H9 (cell line): ENCODE data around the gene COL19A1. TPM values are rescaled to one million over a fixed set of nuclear protein-coding genes. Genes with fewer than 3 reads are reported as not detected.
A peak's percentile ranks its signal among the peaks of the same experiment; 100 is the strongest.

Experiments
- DNase-seq: peaks from one replicate; pipeline ENCODE4 v3.0.0-alpha.2; 2017
- H2AFZ ChIP-seq: one replicate; pipeline ENCODE4 v1.6.1; 2013; ENCODE audit warnings: mild to moderate bottlenecking, low read length, control low read depth, moderate library complexity
- H2AK5ac ChIP-seq: 2 replicates; pipeline ENCODE4 v1.6.1; 2013; ENCODE audit warnings: low read length, control low read depth, mixed read lengths; ENCODE audit not compliant: insufficient read length
- H2BK120ac ChIP-seq: one replicate; pipeline ENCODE4 v1.6.1; 2013; ENCODE audit warnings: low read depth, mild to moderate bottlenecking, low read length, control low read depth, inconsistent platforms; ENCODE audit not compliant: poor library complexity, severe bottlenecking
- H2BK12ac ChIP-seq: 2 replicates; pipeline ENCODE4 v1.6.1; 2013; ENCODE audit warnings: low read length, control low read depth, mixed read lengths, low read depth; ENCODE audit not compliant: insufficient read length
- H2BK15ac ChIP-seq: 2 replicates; pipeline ENCODE4 v1.6.1; 2013; ENCODE audit warnings: low read depth, low read length, control low read depth
- H2BK20ac ChIP-seq: one replicate; pipeline ENCODE4 v1.6.1; 2013; ENCODE audit warnings: low read depth, mild to moderate bottlenecking, low read length, control low read depth, inconsistent platforms; ENCODE audit not compliant: poor library complexity, severe bottlenecking
- H2BK5ac ChIP-seq: 2 replicates; pipeline ENCODE4 v1.6.1; 2013; ENCODE audit warnings: low read length, control low read depth, mixed read lengths; ENCODE audit not compliant: insufficient read length
- H3K14ac ChIP-seq: 2 replicates; pipeline ENCODE4 v1.6.1; 2013; ENCODE audit warnings: low read length, control low read depth; ENCODE audit not compliant: insufficient read depth
- H3K18ac ChIP-seq: 2 replicates; pipeline ENCODE4 v1.6.1; 2013; ENCODE audit warnings: low read depth, mild to moderate bottlenecking, mixed read lengths, low read length, control low read depth; ENCODE audit not compliant: insufficient read length
- H3K23ac ChIP-seq: 2 replicates; pipeline ENCODE4 v1.6.1; 2013; ENCODE audit warnings: low read length, control low read depth, mixed read lengths, low read depth; ENCODE audit not compliant: insufficient read length
- H3K23me2 ChIP-seq: 2 replicates; pipeline ENCODE4 v1.6.1; 2013; ENCODE audit warnings: low read depth, mild to moderate bottlenecking, mixed read lengths, low read length, control low read depth; ENCODE audit not compliant: insufficient read length, poor library complexity, severe bottlenecking
- H3K27ac ChIP-seq: 2 replicates; pipeline ENCODE4 v1.5.1; 2013; ENCODE audit warnings: low read length, control low read depth, mixed read lengths, low read depth; ENCODE audit not compliant: insufficient read length
- H3K27me3 ChIP-seq: 2 replicates; pipeline ENCODE4 v1.6.1; 2013; ENCODE audit warnings: low read length, control low read depth, inconsistent platforms; ENCODE audit not compliant: insufficient read depth
- H3K4ac ChIP-seq: 2 replicates; pipeline ENCODE4 v1.6.1; 2013; ENCODE audit warnings: low read depth, mild to moderate bottlenecking, control low read depth, inconsistent platforms, low read length, moderate library complexity
- H3K4me1 ChIP-seq: 2 replicates; pipeline ENCODE4 v1.6.1; 2013; ENCODE audit warnings: low read length, control low read depth, inconsistent platforms; ENCODE audit not compliant: insufficient read depth
- H3K4me2 ChIP-seq: 2 replicates; pipeline ENCODE4 v1.6.1; 2013; ENCODE audit warnings: low read length, control low read depth, mixed read lengths; ENCODE audit not compliant: insufficient read length, insufficient read depth
- H3K56ac ChIP-seq: 2 replicates; pipeline ENCODE4 v1.6.1; 2013; ENCODE audit warnings: low read depth, mild to moderate bottlenecking, mixed read lengths, low read length, control low read depth; ENCODE audit not compliant: insufficient read length
- H3K79me1 ChIP-seq: 2 replicates; pipeline ENCODE4 v1.6.1; 2013; ENCODE audit warnings: low read depth, mild to moderate bottlenecking, moderate library complexity, low read length, control low read depth, inconsistent platforms; ENCODE audit not compliant: insufficient read depth, poor library complexity, severe bottlenecking
- H3K79me2 ChIP-seq: 2 replicates; pipeline ENCODE4 v1.6.1; 2013; ENCODE audit warnings: low read length, control low read depth, inconsistent platforms; ENCODE audit not compliant: insufficient read depth
- H3K9ac ChIP-seq: 2 replicates; pipeline ENCODE4 v1.6.1; 2013; ENCODE audit warnings: low read length, control low read depth, mixed read lengths; ENCODE audit not compliant: insufficient read length; ENCODE audit errors: extremely low read depth
- H3K9me3 ChIP-seq: one replicate; pipeline ENCODE4 v1.6.1; 2013; ENCODE audit warnings: low read depth, low read length, inconsistent platforms; ENCODE audit not compliant: control insufficient read depth
- H3T11ph ChIP-seq: one replicate; pipeline ENCODE4 v1.6.1; 2013; ENCODE audit warnings: mild to moderate bottlenecking, low read length, control low read depth, inconsistent platforms
- H4K20me1 ChIP-seq: one replicate; pipeline ENCODE4 v1.6.1; 2013; ENCODE audit not compliant: control insufficient read depth, insufficient read length, insufficient read depth
- H4K5ac ChIP-seq: 2 replicates; pipeline ENCODE4 v1.6.1; 2013; ENCODE audit warnings: low read depth, mild to moderate bottlenecking, mixed read lengths, low read length, control low read depth; ENCODE audit not compliant: insufficient read length
- H4K8ac ChIP-seq: replicated peaks from 2 replicates; pipeline ENCODE4 v1.6.1; 2013; ENCODE audit warnings: low read length, control low read depth, mixed read lengths, low read depth; ENCODE audit not compliant: insufficient read length
- H4K91ac ChIP-seq: 2 replicates; pipeline ENCODE4 v1.6.1; 2013; ENCODE audit warnings: low read depth, mild to moderate bottlenecking, moderate library complexity, mixed read lengths, low read length, control low read depth; ENCODE audit not compliant: insufficient read length
- H3K27ac Mint-ChIP-seq, 3 experiments: 2 replicates in 2 of 3; 3 replicates in 1 of 3; pipeline ENCODE4 v1.8.0; 2020 to 2021; ENCODE audit warnings: mixed read lengths in 3 of 3, mild to moderate bottlenecking in 1 of 3, moderate library complexity in 1 of 3
- H3K27me3 Mint-ChIP-seq: 2 replicates; pipeline ENCODE4 v1.8.0; 2021; ENCODE audit warnings: low read depth, mild to moderate bottlenecking, moderate library complexity, mixed read lengths
- H3K36me3 Mint-ChIP-seq, 3 experiments: 2 replicates in 2 of 3; 3 replicates in 1 of 3; pipeline ENCODE4 v1.8.0; 2020 to 2021; ENCODE audit warnings: low read depth in 3 of 3, mixed read lengths in 3 of 3; ENCODE audit not compliant: insufficient read depth in 1 of 3
- H3K4me1 Mint-ChIP-seq, 2 experiments: 2 replicates each; pipeline ENCODE4 v1.8.0; 2020; ENCODE audit warnings: mixed read lengths in 2 of 2
- H3K4me3 Mint-ChIP-seq, 2 experiments: 2 replicates in 1 of 2; 3 replicates in 1 of 2; pipeline ENCODE4 v1.8.0; 2020 to 2021; ENCODE audit warnings: mild to moderate bottlenecking in 2 of 2, mixed read lengths in 2 of 2, moderate library complexity in 1 of 2
- H3K9me3 Mint-ChIP-seq, 2 experiments: 2 replicates in 1 of 2; 3 replicates in 1 of 2; pipeline ENCODE4 v1.8.0; 2020; ENCODE audit warnings: mild to moderate bottlenecking in 2 of 2, mixed read lengths in 2 of 2, moderate library complexity in 1 of 2
- WGBS: extraction: QIAGEN DNeasy Blood & Tissue Kit; methylation state at CpG from one replicate; pipeline ENCODE4 v1.1.7; 2013; ENCODE audit warnings: missing lambda C conversion rate, low lambda C conversion rate, mixed read lengths; ENCODE audit not compliant: insufficient read length; ENCODE audit errors: extremely low coverage; 5-methylcytosine and 5-hydroxymethylcytosine counted together
- total RNA-seq: library from RNA; stranded (reverse); gene quantifications from 2 replicates; pipeline ENCODE4 v1.2.1, GENCODE V29; 2021
- TF ChIP-seq, protein P1 (sequence below): fragments of 200-600 bp; sonication (generic); conservative IDR thresholded peaks from 3 replicates; pipeline ENCODE4 v1.8.0; 2021; ENCODE audit warnings: antibody characterized with exemption, mild to moderate bottlenecking

Gene COL19A1
- total RNA-seq, 1 experiment from 2014 or later = not detected

- DNase-seq = no peak
- no peak overlapping the region for H4K5ac ChIP-seq
- H3K9me3 ChIP-seq = no peaks in the 10 kb centered on the region
- no peaks in the 10 kb centered on the region for H3K9me3 Mint-ChIP-seq
- no peak overlapping the region for H4K8ac ChIP-seq
- H3K27me3 Mint-ChIP-seq = no peaks in the 10 kb centered on the region
- no peaks in the 10 kb centered on the region for H3K36me3 Mint-ChIP-seq
- H2BK15ac ChIP-seq = no peak overlapping the region
- no peak overlapping the region for H2AFZ ChIP-seq
- H3K18ac ChIP-seq = no peak overlapping the region
- H3K79me1 ChIP-seq = no peaks in the 10 kb centered on the region
- no peak overlapping the region for H3K14ac ChIP-seq
- no peak overlapping the region for H2BK120ac ChIP-seq
- no CpG with 5 or more reads among the region's 1 CpG for WGBS
- no peak overlapping the region for H2BK12ac ChIP-seq
- H2BK5ac ChIP-seq = no peak overlapping the region
- peak overlapping the region in 1 of 3 experiments; percentile 54; a peak in 2 of 7 replicates for H3K27ac Mint-ChIP-seq
- no peak overlapping the region for H3K23ac ChIP-seq
- H3K4me1 ChIP-seq = no peaks in the 10 kb centered on the region
- no peaks in the 10 kb centered on the region for H4K20me1 ChIP-seq
- H2BK20ac ChIP-seq = no peak overlapping the region
- H3K27me3 ChIP-seq = no peaks in the 10 kb centered on the region
- no peak overlapping the region for H4K91ac ChIP-seq
- no peak overlapping the region for H3K56ac ChIP-seq
- no peak overlapping the region for H3K9ac ChIP-seq
- no peak overlapping the region for H3T11ph ChIP-seq
- TF ChIP-seq, protein P1, sequence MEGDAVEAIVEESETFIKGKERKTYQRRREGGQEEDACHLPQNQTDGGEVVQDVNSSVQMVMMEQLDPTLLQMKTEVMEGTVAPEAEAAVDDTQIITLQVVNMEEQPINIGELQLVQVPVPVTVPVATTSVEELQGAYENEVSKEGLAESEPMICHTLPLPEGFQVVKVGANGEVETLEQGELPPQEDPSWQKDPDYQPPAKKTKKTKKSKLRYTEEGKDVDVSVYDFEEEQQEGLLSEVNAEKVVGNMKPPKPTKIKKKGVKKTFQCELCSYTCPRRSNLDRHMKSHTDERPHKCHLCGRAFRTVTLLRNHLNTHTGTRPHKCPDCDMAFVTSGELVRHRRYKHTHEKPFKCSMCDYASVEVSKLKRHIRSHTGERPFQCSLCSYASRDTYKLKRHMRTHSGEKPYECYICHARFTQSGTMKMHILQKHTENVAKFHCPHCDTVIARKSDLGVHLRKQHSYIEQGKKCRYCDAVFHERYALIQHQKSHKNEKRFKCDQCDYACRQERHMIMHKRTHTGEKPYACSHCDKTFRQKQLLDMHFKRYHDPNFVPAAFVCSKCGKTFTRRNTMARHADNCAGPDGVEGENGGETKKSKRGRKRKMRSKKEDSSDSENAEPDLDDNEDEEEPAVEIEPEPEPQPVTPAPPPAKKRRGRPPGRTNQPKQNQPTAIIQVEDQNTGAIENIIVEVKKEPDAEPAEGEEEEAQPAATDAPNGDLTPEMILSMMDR = no peak
- H3K79me2 ChIP-seq = no peaks in the 10 kb centered on the region
- H3K4ac ChIP-seq = no peak overlapping the region
- no peaks in the 10 kb centered on the region for H3K23me2 ChIP-seq
- no peak overlapping the region for H2AK5ac ChIP-seq
- no peak overlapping the region for H3K4me2 ChIP-seq
- no peak overlapping the region for H3K4me3 Mint-ChIP-seq
- no peak overlapping the region for H3K27ac ChIP-seq
- H3K4me1 Mint-ChIP-seq = peaks cover 0 to 2% of the 10 kb centered on the region in 2 experiments; a peak in 1 of 4 replicates
Observed at GRCh38 chr6:70160276-70160675, 293.9 kb downstream of the COL19A1 start.
